HG03432 (cell line): Measurements from ENCODE around the gene RNASEL.
A peak's percentile ranks its signal among the peaks of the same experiment; 100 is the strongest.

Experiments used
- ATAC-seq: cut with Tn5 transposase; IDR thresholded peaks from one replicate; pipeline ENCODE4 v1.9.1; 2021; ENCODE audit warnings: mild to moderate bottlenecking, moderate library complexity; ENCODE audit not compliant: unreplicated experiment

RNASEL gene

GRCh38 chr1:182621906-182622305 is 32.9 kb upstream of the RNASEL start:
- ATAC-seq, result no peak

- no peak for ATAC-seq
Measured at GRCh38 chr1:182620924-182621585, 32.0 kb upstream of the RNASEL start.

GRCh38 chr1:182617734-182618351 is 28.8 kb upstream of the RNASEL start:
- ATAC-seq, result no peak

GRCh38 chr1:182617014-182617429 is 28.0 kb upstream of the RNASEL start:
- ATAC-seq, result no peak

- peak; percentile 76 for ATAC-seq
Measured at GRCh38 chr1:182616130-182617013, 27.3 kb upstream of the RNASEL start.

- peak; percentile 26 for ATAC-seq
Measured at GRCh38 chr1:182615468-182616129, 26.5 kb upstream of the RNASEL start.

GRCh38 chr1:182614796-182615454 is 25.9 kb upstream of the RNASEL start:
- peak; percentile 44 for ATAC-seq

- ATAC-seq, result no peak
Measured at GRCh38 chr1:182611787-182612186, 22.7 kb upstream of the RNASEL start.

- ATAC-seq, result no peak
Measured at GRCh38 chr1:182611326-182611725, 22.3 kb upstream of the RNASEL start.

- ATAC-seq, result no peak
Measured at GRCh38 chr1:182610606-182611194, 21.6 kb upstream of the RNASEL start.

GRCh38 chr1:182608845-182609610 is 20.0 kb upstream of the RNASEL start:
- ATAC-seq, result no peak

GRCh38 chr1:182608236-182608635 is 19.2 kb upstream of the RNASEL start:
- no peak for ATAC-seq

GRCh38 chr1:182607566-182607965 is 18.5 kb upstream of the RNASEL start:
- no peak for ATAC-seq

GRCh38 chr1:182604175-182605164 is 15.4 kb upstream of the RNASEL start, which contains the start of gene RGS16:
Gene RGS16 (minus strand): TSS chr1:182604389. CDS start chr1:182604259, 130 bp downstream.
- ATAC-seq, result peak; percentile 94

- ATAC-seq, result no peak
Measured at GRCh38 chr1:182603646-182604174, 14.7 kb upstream of the RNASEL start.

GRCh38 chr1:182602935-182603645 is 14.0 kb upstream of the RNASEL start:
- no peak for ATAC-seq

- ATAC-seq, result no peak
Measured at GRCh38 chr1:182601913-182602312, 12.9 kb upstream of the RNASEL start.
